ENCODE data around the gene DNAJB7.
"Not testable (repeated sequence)": the region's sequence is repeated elsewhere in the genome, so short reads cannot be mapped to it uniquely, and the experiment has no call there.

Gene DNAJB7

DNA sequence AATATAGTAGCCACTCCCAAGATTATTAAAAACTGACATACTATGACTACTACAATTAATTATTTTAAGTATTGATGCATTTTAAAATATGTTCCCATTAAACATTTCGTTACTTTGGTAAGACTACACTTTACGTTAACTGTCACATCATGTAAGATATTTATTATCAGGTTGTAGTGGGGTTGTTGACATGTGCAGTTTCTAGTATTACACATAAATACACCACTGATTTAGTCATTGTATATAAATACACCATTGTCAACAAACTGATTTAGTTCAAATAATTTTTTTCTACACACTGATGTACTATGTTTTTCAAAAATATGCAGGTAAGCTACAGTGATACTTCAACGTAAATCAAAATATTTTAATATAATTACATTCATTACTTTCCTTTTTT, 17.0 kb downstream of the DNAJB7 start:
- DNase-seq (ENCODE audit: low read depth in 2 of 2) = no peak

DNA sequence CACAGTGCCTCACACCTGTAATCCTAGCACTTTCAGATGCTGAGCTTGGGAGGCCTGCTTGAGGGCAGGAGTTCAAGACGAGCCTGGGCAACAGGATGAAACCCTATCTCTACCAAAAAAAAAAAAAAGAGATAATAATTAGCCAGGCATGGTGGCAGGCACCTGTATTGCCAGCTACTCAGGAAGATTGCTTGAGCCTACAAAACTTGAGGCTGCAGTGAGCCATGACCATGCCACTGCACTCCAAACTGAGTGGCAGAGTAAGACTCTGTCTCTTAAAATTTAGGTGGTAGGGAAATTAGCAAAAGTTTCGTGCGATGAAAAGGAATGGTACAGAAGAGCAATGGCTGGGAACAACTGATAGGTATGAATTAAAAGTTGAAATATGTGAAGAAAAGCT, 23.4 kb downstream of the DNAJB7 start:
- DNase-seq (ENCODE audit: low read depth in 2 of 2) = no peak

DNA sequence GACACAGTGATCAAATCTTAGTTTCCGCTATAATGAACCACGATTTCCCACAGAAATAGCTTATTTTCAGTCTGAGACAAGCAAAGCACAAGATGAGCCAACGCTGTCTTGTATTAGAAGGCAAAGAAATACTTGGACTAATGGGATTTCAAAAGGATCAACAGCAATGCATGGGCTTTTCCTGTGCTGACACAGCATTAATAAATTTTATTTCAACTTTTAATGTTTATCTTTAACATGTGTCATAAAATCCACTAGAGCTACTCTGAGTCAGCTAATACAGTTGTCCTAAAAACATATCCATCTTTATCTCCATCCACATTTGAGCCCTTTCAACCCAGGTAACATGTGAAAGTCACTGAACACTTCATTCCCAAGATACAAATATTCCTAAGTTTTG, 27.3 kb downstream of the DNAJB7 start:
- DNase-seq (ENCODE audit: low read depth in 2 of 2) = no peak

DNA sequence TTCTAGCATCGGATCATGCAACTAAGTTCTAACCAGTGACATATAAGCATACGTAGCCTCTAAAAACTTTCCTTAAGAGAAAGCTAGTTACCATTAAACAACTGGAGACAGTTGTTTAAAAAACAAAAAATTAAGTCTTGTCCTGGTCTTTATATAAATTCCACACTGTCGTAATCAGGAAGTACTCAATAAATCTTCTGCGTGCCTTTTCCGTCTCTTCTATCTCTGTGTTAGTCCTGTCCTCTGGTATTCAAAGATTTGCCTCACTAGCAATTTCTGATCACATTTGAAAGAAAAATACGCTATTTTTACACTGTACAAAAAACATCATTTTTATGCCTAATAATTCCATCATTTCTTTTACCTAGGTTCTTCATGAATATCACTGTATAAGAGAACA, 32.8 kb downstream of the DNAJB7 start:
- DNase-seq (ENCODE audit: low read depth in 2 of 2) = no peak

DNA sequence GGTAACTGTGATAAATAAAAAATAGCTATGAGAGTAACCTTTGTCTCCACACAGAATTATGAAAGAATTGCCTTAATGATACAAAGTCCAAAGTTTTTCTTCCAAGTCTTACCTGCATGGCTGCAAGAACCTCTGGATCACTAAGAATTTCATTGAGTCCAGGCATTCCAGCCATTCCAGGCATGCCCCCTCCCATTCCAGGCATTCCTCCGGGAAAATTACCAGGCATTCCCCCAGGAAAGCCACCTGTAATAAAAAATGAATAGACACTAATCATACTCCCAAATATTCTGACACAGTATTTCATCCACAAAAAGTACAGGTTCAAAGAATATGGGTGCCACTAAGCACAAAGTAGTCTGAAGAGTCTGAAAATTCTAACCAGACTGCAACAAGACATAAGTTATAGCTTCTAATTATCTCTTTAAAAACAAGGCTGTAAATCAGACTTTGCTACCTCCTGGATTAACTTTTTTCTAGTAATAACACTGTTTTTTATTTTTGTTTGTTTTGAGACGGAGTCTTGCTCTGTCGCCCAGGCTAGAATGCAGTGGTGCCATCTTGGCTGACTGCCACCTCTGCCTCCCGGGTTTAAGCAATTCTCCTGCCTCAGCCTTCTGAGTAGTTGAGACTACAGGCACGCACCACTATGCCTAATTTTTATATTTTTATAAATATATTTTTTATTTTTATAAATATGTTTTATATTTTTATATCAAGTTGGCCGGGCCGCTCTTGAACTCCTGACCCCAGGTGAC, 34.8 kb downstream of the DNAJB7 start:
- DNase-seq (ENCODE audit: low read depth in 2 of 2) = no peak

DNA sequence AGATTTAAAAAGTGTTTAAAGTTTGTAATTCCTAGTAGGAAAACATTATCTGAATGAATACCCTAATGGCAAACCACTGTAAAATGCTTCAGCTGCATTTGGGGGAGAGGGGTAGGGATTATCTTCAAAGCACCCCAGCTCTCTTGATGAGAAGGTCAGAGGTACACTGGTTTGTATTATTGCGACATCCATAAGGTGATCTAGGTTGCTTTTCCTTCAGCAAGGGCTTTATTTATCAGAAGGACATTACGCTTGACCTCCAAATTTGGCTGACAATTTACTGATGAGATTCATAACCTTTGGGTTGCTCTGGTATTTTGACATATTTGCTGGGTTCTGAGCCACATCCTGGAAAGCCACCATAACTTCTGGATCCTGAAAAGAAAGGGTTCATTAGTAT, 35.6 kb downstream of the DNAJB7 start:
- DNase-seq (ENCODE audit: low read depth in 2 of 2) = not testable (repeated sequence)

DNA sequence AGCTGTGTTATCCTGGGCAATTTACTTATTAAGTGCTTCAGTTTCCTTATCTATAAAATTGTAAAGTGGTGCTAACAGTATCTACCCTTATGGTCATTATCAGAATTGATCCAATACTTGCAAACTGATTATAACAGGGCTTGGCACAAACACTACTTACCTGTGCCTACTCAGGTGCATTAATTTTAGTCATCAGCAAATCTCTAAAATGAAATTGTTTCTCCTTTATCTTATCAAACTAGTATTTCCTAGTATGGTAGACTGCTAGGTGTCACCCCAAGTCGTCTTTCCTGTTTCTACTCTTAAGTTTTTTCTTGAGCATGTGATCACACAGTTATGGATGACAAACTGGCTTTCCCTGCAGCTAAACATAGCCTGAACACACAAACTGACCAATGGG, 38.5 kb downstream of the DNAJB7 start:
- DNase-seq (ENCODE audit: low read depth in 2 of 2) = no peak

DNA sequence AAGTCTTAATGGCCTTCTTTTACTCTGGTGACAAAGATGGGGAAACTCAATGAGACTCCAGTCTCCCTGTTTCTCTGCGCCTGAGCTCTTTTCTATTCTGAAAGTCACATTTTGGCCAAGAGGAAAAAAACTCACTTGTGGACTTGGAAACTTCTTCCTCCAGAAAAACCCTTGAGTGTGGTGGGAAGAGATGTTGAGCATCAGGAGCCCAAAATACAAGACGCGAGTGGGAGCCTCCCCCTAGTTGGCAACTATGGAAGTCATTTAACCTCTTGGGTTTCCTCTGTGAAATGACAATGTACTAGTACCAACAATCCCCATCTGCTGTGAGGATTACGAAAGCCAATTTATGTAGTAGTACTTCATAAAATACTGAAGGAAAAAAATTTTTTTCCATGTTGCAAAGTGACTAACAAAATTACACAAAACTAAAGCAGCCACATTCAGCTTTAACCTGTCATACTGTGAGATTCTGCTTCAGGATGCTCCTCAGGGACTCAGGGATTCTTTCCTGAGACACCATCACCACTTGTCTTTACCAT, 42.2 kb downstream of the DNAJB7 start:
- DNase-seq (ENCODE audit: low read depth in 2 of 2) = peak in 1 of 2 donors; percentile 1

DNA sequence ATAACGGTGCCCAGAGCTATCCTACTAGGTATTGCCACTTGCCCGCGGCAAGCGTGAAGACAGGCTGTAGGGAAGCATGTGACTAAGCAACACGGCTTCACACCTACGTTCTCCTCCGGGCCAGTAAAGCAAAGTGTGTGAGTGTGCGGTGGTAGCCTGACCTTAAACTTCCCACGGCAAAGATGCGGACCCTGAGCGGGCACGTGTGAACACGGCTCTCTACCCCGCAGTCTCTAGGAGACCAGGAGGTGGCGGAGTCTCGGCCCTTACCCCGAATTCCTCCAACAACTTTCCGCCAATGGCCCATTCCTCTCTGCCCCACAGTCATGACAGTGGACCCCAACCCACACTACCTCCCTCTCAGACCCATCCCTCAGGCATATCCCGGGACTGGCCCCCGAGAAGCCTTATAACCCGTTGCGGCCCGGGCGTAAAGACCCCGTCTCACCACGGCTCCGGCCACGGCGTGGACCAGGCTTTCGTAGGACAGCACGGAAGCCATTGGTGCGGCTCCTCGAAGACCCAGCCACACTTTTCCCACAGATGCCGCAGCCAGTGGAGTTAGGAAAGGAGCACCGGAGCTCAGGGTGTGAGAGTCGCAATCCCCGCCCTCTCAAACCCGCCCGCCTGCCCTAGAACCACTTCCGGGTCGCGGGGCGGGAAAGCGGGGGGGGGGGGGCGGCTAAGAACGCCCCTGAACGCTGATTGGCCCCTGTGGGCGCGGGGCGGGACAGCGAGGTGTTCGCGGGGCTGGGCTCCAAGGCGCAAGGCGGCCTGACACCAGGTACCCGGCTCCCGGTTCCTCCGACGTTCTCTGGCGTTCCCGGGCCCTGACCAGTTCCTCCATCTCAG, 42.9 kb downstream of the DNAJB7 start, which contains the start of gene SLC25A17:
Gene SLC25A17, minus strand, starts transcription at position 600 of the 852 bp plus-strand sequence. Its CDS starts 98 bp downstream, at position 502.
- DNase-seq (ENCODE audit: low read depth in 2 of 2) = peak; percentile 76 to 78

DNA sequence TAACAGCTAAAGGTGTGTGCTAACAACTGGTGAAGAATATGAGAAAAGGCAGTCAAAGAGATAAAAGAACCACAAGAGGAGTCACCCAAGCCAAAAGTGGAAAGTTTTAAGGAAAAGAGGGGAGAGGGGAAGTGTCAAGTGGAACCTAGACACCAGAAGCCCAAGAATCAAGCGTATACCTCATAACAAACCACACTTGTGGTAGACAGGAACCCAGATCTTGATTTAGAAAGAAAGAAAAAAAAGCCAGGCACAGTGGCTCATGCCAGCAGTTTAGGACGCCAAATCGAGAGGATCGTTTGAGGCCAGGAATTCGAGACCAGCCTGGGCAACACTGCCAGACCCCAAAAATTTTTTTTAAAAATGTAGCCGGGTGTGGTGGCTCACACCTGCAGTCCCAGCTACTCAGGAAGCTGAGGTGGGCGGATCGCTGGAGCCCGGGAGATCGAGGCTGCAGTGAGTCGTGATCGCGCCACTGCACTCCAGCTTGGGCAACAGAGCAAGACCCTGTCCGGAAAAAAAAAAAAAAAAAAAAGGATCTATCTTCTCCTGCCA, 43.6 kb downstream of the DNAJB7 start:
- peak in 1 of 2 donors; percentile 6 for DNase-seq (ENCODE audit: low read depth in 2 of 2)

DNA sequence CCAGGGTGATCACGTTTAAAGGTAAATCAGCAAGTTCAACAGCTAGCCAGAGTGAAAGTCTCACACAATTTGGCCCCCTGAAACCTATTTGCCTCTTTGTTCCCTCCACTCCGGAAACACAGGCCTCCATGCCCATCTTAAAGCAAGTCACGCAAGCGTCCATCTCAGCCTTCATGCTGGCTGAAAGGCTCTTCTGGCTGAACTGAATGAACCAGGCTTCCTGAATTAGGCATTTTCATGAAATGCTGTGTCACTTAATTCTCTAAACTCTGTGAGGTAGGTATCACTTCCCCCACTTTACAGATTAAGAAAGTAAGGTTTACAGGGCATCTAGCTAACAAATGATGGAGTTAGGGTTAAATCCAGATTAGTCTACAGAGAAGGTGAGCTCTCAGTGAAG, 44.2 kb downstream of the DNAJB7 start:
- no peak for DNase-seq (ENCODE audit: low read depth in 2 of 2)

DNA sequence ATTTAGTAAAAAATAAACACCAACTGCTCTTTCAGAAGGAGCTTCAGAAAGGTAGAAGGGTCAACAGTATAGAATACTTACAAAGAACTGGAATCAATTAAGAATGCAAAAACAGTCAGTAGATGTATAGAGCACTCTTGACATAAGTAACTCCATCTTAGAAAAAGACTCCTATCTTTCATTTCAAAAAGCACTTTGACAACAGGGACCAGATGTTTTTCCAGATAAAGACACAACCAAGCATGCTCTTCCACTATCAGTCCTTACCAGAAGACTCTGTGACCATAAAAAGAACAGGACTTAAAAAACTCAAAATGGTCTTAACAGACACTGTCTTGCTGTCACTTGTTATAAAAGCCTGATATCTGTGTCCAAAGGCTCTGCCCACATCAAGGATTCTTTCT, 48.0 kb downstream of the DNAJB7 start:
- no peak for DNase-seq (ENCODE audit: low read depth in 2 of 2)
